GM21786 (cell line): Measurements from ENCODE around the gene MRAP.

Experiments used
- ATAC-seq: cut with Tn5 transposase; IDR thresholded peaks from one replicate; pipeline ENCODE4 v1.9.1; 2021; ENCODE audit not compliant: unreplicated experiment

Gene MRAP

GRCh38 chr21:32321480-32321879, 22.8 kb downstream of the MRAP start:
- ATAC-seq = no peak

GRCh38 chr21:32322103-32322502, 23.4 kb downstream of the MRAP start:
- no peak for ATAC-seq

GRCh38 chr21:32322676-32323075, 24.0 kb downstream of the MRAP start:
- no peak for ATAC-seq

- no peak for ATAC-seq
These were observed 27.1 kb downstream of the MRAP start for GRCh38 chr21:32325706-32326105.

- ATAC-seq = no peak
These were observed 29.9 kb downstream of the MRAP start for GRCh38 chr21:32328595-32328994.

GRCh38 chr21:32329331-32329730, 30.7 kb downstream of the MRAP start:
- no peak for ATAC-seq

GRCh38 chr21:32329776-32330175, 31.1 kb downstream of the MRAP start:
- no peak for ATAC-seq

- no peak for ATAC-seq
These were observed 32.2 kb downstream of the MRAP start for GRCh38 chr21:32330784-32331311.

- no peak for ATAC-seq
These were observed 33.0 kb downstream of the MRAP start for GRCh38 chr21:32331444-32332305.

- no peak for ATAC-seq
These were observed 33.9 kb downstream of the MRAP start for GRCh38 chr21:32332463-32332951.

GRCh38 chr21:32333953-32334673, 35.5 kb downstream of the MRAP start:
- ATAC-seq = no peak

- ATAC-seq = no peak
These were observed 36.4 kb downstream of the MRAP start for GRCh38 chr21:32334980-32335531.

GRCh38 chr21:32335601-32336575, 37.2 kb downstream of the MRAP start:
- ATAC-seq = no peak

- no peak for ATAC-seq
These were observed 38.1 kb downstream of the MRAP start for GRCh38 chr21:32336711-32337110.

GRCh38 chr21:32337206-32337605, 38.6 kb downstream of the MRAP start:
- ATAC-seq = no peak

- no peak for ATAC-seq
These were observed 39.7 kb downstream of the MRAP start for GRCh38 chr21:32338209-32338921.

- no peak for ATAC-seq
These were observed 42.5 kb downstream of the MRAP start for GRCh38 chr21:32340863-32341848.

GRCh38 chr21:32346951-32347350, 48.3 kb downstream of the MRAP start:
- no peak for ATAC-seq

- no peak for ATAC-seq
These were observed 48.7 kb downstream of the MRAP start for GRCh38 chr21:32347351-32347750.
